AG08395 (cell line): ENCODE results near the gene INPP4B.
"Not testable (repeated sequence)": the region's sequence is repeated elsewhere in the genome, so short reads cannot be mapped to it uniquely, and the experiment has no call there.

Experiments used
- DNase-seq: peaks from one replicate; pipeline ENCODE4 v3.0.0; 2012; ENCODE audit warnings: mixed read lengths, low spot score

INPP4B gene

DNA sequence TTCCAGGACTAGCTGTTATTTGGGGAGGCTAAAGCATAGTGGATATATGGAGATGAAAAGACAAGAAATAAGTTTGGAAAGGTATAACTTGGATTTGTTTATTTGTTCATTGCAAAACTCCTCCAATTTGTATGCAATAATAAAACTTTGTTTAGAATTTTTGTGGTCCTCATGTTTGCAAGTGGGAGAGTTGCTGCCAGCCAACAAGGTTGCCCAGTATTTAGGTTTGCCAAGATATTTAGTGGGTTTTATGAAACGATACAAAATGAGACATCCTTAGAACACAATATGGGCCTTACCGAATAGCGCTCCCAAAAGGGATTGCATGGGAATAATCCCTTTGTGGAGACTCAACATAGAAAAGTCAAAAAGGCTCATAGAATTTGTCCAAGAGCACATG lies 162.1 kb downstream of the INPP4B start:
- peak; percentile 24 for DNase-seq

DNA sequence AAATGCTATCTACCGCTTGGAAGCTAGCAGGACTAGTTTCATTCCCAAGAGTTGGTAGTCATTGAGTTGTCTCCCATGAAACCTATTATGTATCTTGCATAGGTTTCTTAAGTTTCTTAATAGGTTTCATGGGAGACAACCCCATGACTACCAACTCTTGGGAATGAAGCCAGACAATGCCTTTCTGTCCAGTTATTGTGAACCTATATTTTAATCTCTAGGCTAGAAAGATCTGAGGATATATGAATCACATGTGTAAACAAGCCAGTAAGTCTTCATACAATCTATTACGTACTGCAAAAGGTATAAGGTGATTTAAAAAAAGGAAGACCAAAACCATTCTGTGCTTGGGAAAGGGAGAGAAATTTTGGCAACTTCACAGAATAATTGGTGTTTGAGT lies 162.6 kb downstream of the INPP4B start:
- DNase-seq, result no peak

DNA sequence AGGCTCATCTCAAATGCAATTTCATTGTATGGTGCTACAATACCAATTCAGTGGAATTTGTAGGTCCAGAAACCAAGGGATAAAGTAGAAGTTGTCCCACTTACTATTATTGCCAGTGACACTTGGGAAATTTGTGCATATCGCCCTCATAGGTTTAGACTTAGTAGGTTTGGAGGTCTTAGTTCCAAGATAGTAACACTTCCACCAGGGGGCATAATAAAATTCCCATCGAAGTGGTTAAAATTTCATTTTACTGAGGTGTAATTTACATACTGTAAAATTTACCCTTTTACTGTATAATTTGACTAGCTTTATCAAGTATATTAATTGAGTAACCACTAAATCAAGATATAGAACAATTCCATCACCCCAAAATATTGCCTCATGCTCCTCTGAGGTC lies 174.6 kb downstream of the INPP4B start:
- DNase-seq, result no peak

DNA sequence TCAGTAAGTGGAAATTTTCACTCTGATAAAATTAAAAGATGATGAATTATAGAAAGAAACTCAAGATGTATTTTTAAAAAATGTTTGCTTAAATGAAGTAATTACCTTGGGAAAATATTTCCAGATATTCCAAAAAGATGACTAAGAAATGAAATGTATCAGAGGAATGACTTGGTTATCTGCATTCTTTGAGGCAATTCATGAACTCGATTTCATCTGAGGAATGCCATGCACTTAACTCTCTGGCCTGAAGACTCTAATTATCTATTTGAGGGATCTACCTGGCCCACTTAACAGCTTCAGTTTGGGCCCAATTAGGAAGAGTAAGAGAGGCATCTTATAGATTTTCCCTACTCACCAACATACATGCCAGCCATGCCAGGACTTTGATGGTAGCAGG lies 182.3 kb downstream of the INPP4B start:
- peak; percentile 39 for DNase-seq

DNA sequence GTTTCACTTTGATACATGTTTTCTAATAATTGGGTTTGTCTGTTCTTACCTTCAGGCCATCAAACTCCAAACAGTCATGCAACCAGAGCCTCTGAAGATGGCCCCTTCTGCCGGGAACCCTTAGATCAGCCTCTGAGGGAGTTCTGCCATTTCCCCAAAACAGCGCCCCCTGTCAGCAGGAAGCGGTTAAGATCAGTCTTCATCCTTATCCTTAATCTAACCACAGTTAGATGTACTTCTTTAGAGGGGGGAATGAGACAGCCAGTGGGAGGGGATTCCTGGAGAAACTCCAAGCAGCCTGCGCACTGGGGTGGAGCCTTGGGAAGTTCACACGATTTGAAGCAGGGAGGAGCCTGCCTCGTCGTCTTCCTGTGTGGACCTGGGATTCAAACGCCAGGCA lies 185.4 kb downstream of the INPP4B start:
- DNase-seq, result no peak

DNA sequence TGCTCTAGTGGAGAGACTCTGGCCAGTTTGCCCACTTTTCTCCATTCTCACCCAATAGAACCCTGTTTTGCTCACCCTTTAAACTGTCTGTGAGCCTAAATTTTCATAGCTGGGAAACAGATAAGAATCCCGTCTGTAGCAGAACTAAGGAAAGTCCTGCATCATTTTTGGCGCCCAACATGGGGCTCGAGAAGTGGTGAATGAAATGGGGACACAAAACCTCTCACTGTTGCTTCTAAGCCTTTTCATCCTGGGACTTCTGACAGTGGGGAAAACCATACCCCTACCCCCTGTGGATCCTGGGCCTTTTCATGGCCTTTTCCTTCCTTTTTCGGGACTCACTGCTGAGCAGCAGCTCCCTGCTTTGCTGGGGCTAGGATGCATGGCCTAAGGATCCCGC lies 189.9 kb downstream of the INPP4B start:
- no peak for DNase-seq

DNA sequence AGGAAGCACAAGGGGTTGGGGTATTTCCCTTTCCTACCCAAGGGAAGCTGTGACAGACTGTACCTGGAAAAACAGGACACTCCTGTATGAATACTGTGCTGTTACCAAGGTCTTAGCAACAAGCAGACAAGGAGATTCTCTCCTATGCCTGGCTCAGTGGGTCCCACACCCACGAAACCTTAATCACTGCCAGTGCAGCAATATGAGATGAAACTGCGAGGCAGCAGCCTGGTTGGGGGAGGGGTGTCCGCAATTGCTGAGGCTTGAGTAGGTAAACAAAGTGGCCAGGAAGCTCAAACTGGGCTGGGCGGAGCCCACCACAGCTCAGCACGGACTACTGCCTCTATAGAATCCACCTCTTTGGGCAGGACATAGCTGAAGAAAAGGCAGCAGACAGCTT lies 197.7 kb downstream of the INPP4B start:
- DNase-seq, result no peak

DNA sequence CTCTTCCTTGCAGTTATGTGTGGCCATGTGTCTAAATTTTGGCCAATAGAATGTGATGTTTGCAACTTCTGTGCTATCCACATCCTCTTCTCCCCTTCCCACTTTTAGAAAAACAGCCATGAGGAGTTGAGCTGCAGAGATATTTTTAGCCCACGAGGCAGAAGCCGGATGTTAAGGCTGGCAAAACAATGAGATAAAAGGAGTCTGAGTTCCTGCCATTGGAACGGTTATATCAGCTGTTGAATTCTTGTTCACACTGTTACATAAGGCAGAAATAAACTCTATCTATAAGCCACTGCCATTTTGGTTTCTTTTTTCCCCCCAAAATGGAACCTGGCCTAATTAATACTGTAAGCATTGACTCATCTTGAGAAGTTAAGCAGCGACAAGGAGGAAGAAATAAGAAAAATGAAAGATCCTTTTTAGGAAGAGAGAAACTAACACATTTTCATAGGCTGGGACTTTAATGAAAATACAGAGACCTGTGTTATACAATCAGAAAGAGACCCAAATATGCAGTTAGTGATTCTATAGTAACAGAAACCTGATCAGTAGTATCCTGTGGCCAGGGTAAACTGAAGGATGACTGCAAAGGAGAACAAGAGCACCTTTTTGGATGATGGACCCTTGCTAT lies 200.5 kb downstream of the INPP4B start:
- DNase-seq, result no peak

DNA sequence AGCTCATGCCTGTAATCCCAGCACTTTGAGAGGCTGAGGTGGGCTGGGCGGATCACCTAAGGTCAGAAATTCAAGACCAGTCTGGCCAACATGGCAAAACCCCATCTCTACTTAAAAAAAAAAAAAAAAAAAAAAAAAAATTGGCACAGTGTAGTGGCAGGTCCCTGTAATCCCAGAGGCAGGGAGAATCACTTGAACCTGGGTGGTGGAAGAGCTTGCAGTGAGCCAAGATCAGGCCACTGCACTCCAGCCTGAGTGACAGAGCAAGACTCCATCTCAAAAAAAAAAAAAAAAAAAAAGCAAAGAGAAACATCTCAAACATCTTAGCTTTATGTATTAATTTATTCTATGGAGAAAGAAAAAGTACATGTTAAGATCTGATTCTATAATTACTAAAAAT lies 201.5 kb downstream of the INPP4B start:
- not testable (repeated sequence) for DNase-seq

DNA sequence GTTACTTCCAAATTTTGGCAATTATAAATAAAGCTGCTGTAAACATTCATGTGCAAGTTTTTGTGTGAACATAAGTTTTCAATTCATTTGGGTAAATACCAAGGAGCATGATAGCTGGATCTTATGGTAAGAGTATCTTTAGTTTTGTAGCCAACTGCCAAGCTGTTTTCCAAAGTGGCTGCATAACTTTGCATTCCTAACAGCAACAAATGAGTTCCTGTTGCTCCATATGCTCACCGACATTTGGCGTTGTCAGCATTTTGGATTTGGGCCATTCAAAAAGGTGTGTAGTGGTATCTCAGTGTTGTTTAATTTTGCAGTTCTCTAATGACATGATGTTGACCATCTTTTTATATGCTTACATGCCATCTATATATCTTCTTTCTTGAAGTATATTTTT lies 208.5 kb downstream of the INPP4B start:
- DNase-seq, result no peak

DNA sequence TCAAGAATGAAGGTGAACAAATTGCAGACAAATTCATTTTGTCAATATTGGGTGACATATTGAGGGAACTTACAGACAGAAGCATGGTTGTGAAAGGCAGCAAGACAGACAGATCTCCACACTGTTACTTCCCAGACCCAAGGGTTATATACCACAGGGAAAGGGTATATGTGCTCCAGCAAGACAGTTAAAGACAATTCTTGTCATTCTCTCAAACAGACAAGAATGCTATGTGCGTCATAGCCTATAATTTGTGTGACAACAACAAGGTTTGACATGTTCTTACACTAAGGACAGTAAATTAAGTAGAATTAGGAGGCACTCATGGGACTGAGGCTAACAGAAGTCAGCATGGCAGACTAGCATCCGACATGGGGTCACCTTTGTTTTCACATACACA lies 214.3 kb downstream of the INPP4B start:
- DNase-seq, result no peak

DNA sequence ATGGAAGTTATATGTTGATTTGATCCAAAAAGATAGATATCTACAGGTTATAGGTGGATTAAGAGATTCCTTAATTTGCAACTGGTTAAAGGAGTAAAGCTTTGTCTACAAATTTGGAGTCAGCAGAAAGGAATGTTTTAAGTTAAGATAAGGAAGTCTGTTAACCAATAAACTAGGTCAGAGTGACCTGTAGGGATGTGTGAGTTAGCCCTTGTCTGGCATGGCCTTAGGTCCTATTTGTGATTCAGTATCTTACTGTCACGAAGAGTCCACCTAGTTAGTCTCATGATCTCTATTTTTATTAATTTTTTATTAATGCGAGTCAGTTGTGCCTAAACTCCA lies 230.8 kb downstream of the INPP4B start:
- no peak for DNase-seq

DNA sequence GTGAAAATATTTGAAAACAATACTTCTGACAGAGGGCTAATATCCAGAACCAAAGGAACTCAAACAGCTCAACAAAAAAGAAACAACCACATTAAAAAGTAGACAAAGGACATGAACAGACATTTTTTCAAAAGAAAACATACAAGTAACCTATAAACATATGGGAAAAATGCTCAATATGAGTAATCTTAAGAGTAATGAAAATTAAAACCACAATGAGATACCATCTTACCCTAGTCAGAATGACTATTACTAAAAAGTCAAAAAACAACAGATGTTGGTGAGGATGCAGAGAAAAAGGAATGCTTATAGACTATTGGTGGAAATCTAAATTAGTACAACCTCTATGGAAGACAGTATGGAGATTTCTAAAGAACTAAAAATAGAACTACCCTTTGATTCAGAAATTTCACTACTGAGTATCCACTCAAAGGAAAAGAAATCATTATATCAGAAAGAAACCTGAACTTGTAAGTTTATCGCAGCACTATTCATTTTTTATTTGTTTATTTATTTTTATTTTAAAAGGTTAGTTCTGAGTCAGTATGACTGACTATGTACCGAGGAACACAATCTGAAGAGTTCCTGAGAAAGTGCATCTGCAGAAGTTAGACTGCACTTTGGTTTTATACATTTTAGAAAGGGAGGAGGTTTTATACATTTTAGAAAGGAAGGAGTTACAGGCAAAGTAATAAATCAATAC lies 231.3 kb downstream of the INPP4B start:
- no peak for DNase-seq

DNA sequence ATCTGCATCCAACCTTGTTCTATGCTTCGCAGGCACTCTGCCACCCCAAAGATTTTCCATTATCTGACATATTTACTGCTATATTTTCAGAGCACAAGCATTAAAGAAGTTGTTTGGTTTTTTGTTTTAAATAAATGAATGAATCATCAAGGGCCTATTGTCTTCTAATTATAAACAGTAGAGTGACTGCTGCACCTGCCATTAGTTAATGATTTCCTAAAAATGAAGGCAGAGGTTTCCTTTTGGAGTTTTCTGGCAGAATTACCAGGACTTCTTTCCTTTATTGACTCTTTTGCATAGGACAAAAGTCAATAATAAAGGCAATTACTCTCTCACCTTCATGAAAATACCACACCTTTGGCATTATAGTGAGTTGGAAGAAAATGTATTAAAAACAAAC lies 238.1 kb downstream of the INPP4B start:
- no peak for DNase-seq

DNA sequence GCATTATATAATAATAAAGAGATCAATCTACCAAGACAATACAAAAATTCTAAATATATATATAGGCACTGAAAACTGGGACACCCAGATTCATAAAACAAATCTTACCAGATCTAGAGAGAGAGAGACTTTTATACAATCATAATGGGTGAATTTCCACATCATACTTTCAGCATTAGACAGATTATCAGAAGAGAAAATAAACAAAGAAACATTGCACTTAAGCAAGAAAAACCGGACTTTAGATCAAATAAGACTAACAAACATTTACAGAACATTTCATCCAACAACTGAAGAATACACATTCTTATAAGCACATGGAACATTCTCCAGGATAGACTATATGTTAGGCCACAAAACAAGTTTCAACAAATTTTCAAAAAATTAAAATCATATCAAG lies 245.1 kb downstream of the INPP4B start:
- DNase-seq, result no peak

DNA sequence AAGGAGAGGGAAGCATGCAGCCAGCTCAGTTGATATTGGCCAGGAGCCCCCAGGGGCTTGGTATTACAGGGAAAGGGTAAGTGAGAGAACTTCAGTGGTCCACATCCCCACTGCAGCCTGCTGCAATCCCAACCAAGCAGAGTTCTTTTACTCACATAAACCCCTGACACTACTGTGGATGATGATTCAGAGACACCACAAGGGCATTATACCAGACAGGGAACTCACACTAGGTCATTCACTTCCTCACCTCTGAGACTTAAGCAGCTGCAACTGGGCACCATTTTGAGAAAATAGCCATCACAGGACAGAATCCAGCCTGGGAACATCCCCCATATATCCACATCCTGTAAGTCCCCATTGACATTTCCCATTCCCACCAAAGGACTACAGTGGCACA lies 248.0 kb downstream of the INPP4B start:
- DNase-seq, result no peak

DNA sequence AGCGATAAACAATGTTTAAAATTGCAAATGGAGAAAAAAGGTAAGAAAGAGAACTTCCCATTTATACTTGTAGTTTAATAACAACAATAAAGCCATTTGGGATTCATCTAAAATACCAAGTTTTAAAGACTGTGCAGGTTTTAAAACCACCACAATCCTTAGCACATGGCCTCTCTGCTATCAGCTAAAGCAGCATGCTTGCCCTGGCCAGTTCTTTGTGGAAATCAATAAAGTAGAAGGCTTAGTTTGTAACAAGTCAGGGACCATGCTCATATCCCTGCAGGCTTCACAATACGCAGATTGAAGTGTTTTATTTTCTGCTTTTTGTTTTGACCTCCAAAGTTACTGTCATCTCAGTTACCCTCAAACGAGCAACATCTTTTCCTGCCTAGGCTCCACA lies 249.5 kb downstream of the INPP4B start:
- DNase-seq, result no peak

DNA sequence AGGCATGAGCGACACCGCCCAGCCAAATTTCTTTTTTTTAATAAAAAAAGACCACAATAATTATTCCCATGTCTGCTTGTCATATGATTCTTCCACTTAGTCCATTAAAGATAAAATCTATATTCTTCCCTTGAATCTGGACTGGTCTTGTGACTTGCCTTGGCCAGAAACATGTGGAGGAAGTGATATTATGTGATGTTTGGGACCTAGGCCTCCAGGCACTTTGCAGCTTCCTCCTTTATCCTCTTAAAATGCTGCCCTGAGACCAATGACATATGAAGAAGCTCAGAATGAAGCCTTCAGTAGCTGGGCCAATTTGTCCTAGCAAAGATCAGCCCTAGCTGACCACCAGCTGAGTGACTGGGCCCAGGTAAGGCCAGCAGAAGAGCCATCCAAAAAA lies 250.0 kb downstream of the INPP4B start:
- DNase-seq, result no peak

DNA sequence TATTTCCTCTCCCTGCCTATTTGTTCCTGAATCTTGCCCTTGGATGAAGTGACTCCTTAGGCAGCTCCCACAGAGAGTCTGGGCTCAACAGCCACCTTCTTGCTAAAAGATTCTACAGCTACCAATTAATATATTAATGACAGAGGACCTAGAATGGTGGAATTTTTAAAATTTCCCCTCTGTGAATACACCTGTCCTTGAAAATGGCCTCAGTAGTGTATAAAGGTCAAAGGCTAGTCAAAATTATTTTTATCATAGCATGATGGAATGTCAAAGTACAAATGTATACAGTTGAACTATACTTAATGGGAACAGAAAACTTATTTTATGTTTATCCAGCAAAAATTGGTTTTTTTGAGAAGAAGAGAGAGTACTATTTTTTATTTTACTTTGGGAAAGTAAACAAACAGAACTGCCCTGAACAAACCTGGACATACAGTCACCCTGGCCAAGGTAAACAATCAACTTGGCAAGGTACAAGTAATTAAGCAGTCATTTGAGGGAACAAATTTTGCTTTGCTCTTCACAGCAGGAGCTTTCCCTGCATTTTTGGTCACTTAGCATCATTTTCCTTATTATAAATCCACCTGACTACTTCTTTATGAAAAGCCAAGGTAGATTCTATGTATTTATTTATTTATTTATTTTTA lies 250.8 kb downstream of the INPP4B start:
- no peak for DNase-seq

DNA sequence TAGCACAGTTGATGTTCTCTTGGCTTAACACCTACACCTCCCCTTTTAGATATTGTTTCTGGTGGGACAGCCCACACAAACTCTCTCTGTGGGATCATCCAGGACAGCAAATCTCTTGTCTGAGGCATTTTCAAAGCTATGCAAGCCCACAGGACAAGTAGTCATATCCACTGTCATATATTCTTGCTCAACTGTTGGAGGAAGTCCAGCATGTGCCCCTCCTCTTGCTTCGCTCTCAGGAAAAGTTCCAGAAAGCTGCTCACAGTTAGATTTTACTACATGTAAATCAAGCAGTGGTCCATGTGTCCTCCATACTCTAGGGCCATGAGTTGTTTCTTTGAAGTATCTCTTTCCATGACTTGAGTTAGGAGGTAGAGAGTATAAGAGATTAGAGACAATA lies 260.7 kb downstream of the INPP4B start:
- no peak for DNase-seq

DNA sequence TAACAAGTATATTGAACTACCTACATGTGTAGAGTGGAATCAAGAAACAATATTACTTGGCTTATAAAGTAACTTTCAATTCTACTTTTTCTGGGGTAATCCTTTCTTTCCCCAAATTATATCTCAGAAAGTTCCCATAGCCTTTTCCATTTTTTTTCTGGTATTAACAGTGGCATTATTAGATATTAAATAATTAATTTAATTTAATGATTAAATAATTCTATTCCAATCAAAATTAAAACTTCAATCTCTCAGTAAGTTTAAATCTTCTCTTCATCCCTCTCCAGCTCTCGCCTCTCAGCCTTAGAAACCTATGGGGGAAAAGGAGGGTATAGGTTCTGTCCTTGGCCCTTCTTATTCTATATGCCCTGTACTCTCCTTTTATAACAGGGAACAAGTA lies 262.4 kb downstream of the INPP4B start:
- DNase-seq, result no peak

DNA sequence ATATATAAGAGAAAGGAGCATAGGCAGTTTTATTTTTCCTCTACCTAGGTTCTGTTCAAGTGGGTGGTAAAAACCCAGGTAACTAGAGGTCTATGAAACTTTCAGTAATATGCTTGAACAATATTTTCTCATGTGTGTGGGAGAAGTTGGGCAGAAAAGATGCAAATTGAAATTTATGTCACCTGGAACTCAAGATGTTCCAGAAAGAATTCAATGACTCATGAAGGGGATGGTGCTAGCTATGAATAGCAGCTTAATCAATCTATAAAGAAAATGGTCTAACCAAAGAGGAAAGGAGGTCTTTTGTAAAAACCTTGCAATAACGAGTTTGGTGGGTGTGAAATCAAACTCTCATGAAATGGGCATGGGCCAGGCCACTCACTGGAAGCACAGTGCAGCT lies 263.8 kb downstream of the INPP4B start:
- DNase-seq, result no peak

DNA sequence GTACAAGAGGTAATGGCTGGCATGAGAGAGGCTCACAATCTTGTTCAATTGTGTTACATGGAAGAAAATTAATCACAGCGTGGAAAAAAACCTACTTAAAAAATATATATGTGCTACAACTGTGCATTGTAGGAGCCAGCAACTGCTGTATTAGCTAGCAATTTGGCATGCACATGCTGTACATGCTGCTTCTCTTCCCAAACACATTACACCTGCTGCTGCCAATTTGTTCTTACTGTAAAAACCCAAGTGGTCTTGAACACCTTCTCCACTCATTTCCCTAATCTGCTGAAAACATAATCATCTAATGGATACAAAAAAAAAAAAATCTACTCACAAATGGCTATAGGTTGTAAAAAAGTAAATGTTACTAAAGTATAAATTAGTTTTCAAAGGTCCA lies 264.2 kb downstream of the INPP4B start:
- no peak for DNase-seq

DNA sequence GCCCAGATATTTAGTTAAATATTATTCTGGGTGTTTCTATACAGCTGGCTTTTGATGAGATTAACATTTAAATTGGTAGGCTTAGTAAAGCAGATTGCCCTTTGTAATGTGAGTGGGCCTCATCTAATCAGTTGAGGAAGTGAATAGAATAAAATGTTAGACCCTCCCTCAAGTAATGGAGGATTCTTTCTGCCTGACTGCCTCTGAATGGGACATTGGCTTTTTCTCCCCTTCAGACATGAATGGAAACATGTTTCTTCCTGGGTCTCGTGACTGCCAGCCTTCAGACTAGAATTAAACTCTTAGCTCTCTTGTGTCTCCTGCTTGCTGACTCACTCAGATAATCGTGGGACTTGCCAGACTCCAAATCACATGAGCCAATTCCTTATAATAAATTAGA lies 266.7 kb downstream of the INPP4B start:
- no peak for DNase-seq
